Upper lobe of left lung (tissue), 6 donors: ENCODE results near the gene AAK1. TPM values are rescaled to one million over a fixed set of nuclear protein-coding genes. Genes with fewer than 3 reads are reported as not detected.

Experiments used
- ATAC-seq, 2 donors: fragments of 200-7000 bp; cut with Tn5 transposase; one replicate each; pipeline ENCODE4 v1.9.1; 2022; ENCODE audit warnings: mild to moderate bottlenecking in 2 of 2, moderate library complexity in 2 of 2; ENCODE audit not compliant: low FRiP score in 2 of 2
- DNase-seq, 2 donors: peaks; one replicate each; pipeline ENCODE4 v3.0.0-alpha.2; 2019 to 2020
- H3K27ac ChIP-seq, 4 donors: fragments of 200-600 bp; sonication (generic); one replicate each; pipeline ENCODE4 v1.5.1; 2016 to 2019
- H3K27me3 ChIP-seq, 4 donors: fragments of 200-600 bp; sonication (generic); one replicate each; pipeline ENCODE4 v1.5.1; 2017 to 2019
- H3K36me3 ChIP-seq, 4 donors: fragments of 200-600 bp; sonication (generic); one replicate each; pipeline ENCODE4 v1.5.1; 2016 to 2019
- H3K4me1 ChIP-seq, 4 donors: fragments of 200-600 bp; sonication (generic); one replicate each; pipeline ENCODE4 v1.5.1; 2018 to 2019
- H3K4me3 ChIP-seq, 4 donors: fragments of 200-600 bp; sonication (generic); one replicate each; pipeline ENCODE4 v1.5.1; 2017 to 2019; ENCODE audit warnings: mild to moderate bottlenecking in 2 of 4, moderate library complexity in 1 of 4
- H3K9me3 ChIP-seq, 4 donors: fragments of 200-600 bp; sonication (generic); one replicate each; pipeline ENCODE4 v1.5.1; 2018 to 2019
- EP300 ChIP-seq, 4 donors: sonication (generic); formaldehyde crosslinking; IDR thresholded peaks; one replicate each; pipeline ENCODE4 v1.5.1; 2017; ENCODE audit warnings: antibody characterized with exemption in 4 of 4, control low read depth in 2 of 4
- POLR2A ChIP-seq, 4 donors: fragments of 450-650 bp; IDR thresholded peaks; one replicate each; pipeline ENCODE4 v1.5.1; 2016 to 2017; ENCODE audit warnings: antibody characterized with exemption in 4 of 4, mild to moderate bottlenecking in 2 of 4
- POLR2AphosphoS5 ChIP-seq, 2 donors: sonication (generic); formaldehyde crosslinking; IDR thresholded peaks; one replicate each; pipeline ENCODE4 v1.5.1; 2017; ENCODE audit warnings: antibody characterized with exemption in 2 of 2
- WGBS, 2 donors: methylation state at CpG; one replicate each; pipeline ENCODE4 v1.1.5; 2017 to 2018; 5-methylcytosine and 5-hydroxymethylcytosine counted together
- total RNA-seq, 6 donors: library from RNA; depleted of rRNA in 4 of 6; stranded (reverse); fragments of >200 nt in 4 of 6; gene quantifications; one replicate each; pipeline versions ENCODE4 v1.1.0 to v1.2.1, GENCODE V29; 2016 to 2021
- TF ChIP-seq, protein P1 (sequence below), 6 experiments: fragments of 450-650 bp in 4 of 6; fragments of 200-600 bp in 2 of 6; sonication (generic) in 2 of 6; IDR thresholded peaks; one replicate each; pipeline ENCODE4 v1.5.1; 2016 to 2019; ENCODE audit warnings: antibody characterized with exemption in 6 of 6
- donor health status: DM: no; HTN: no; CAD: no; lungs with moderate emphysema.
- donor health status: DM: no; HTN: yes; CAD: no; lungs with severe emphysema.

The AAK1 gene
- total RNA-seq, 6 donors from 2014 or later = 45.1 to 105 (median 58.8) TPM

DNA sequence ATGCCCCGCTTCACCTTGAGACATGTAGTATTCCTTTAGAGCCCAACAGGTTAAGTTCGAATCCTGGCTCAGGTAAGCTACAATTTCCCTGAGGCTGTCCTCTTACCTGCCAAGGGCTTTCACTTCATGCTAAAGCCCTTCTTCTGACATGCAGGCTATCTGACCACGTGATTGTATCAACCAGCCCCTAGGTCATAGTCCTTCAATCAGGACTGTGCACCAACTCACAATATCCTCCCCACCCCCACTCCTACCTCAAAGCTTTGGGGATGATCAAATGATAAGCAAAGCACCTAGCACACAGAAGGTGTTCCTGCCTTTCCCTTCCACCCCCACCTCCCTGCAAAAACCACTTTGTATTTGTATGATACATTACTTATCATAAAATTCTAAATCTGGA lies 78.9 kb downstream of the AAK1 start:
- Histone ChIP-seq H3K27ac (no peak overlapping the region), H3K36me3 (no peaks in the 10 kb centered on the region), H3K4me3 (no peak overlapping the region), H3K27me3 (no peaks in the 10 kb centered on the region), H3K9me3 (no peaks in the 10 kb centered on the region), H3K4me1 (peaks cover 5 to 28% (median 11%) of the 10 kb centered on the region in 4 donors)
- TF ChIP-seq EP300 (IDR thresholded peaks at IDR 0.05) (no peak), POLR2A (IDR thresholded peaks at IDR 0.05) (no peak), POLR2AphosphoS5 (IDR thresholded peaks at IDR 0.05) (no peak)
- TF ChIP-seq, protein P1, sequence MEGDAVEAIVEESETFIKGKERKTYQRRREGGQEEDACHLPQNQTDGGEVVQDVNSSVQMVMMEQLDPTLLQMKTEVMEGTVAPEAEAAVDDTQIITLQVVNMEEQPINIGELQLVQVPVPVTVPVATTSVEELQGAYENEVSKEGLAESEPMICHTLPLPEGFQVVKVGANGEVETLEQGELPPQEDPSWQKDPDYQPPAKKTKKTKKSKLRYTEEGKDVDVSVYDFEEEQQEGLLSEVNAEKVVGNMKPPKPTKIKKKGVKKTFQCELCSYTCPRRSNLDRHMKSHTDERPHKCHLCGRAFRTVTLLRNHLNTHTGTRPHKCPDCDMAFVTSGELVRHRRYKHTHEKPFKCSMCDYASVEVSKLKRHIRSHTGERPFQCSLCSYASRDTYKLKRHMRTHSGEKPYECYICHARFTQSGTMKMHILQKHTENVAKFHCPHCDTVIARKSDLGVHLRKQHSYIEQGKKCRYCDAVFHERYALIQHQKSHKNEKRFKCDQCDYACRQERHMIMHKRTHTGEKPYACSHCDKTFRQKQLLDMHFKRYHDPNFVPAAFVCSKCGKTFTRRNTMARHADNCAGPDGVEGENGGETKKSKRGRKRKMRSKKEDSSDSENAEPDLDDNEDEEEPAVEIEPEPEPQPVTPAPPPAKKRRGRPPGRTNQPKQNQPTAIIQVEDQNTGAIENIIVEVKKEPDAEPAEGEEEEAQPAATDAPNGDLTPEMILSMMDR (IDR thresholded peaks at IDR 0.05) = no peak
- DNase-seq = no peak
- WGBS, 2 donors = 69 to 90% methylated on average over 3 of the region's 3 CpGs
- ATAC-seq = no peak

DNA sequence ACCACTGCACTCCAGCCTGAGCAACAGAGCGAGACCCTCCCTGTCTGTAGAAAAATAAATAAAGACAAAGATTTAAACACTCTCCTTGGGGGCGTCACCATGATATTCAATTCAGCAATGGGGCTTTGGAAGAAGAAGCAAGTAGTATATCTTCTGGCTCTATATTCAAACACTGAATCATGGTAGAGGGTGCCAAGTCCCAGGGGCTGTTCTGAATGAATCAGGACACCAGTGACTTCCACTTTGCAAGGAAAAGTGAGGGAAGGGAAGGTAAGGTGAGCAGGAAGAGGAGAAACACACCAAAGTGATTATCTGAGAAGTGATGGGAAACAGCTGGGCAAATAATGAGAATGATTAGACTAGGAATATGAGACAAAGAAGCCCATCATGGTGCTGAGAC lies 80.5 kb downstream of the AAK1 start:
- Histone ChIP-seq H3K4me1 (peaks cover 5 to 31% (median 12%) of the 10 kb centered on the region in 4 donors), H3K4me3 (no peak overlapping the region), H3K27me3 (no peaks in the 10 kb centered on the region), H3K36me3 (no peaks in the 10 kb centered on the region), H3K27ac (no peak overlapping the region), H3K9me3 (no peaks in the 10 kb centered on the region)
- WGBS, 2 donors = 89 to 95% methylated on average over 2 of the region's 2 CpGs
- ATAC-seq = no peak
- no peak for DNase-seq
- no peak for TF ChIP-seq POLR2A (IDR thresholded peaks at IDR 0.05)

DNA sequence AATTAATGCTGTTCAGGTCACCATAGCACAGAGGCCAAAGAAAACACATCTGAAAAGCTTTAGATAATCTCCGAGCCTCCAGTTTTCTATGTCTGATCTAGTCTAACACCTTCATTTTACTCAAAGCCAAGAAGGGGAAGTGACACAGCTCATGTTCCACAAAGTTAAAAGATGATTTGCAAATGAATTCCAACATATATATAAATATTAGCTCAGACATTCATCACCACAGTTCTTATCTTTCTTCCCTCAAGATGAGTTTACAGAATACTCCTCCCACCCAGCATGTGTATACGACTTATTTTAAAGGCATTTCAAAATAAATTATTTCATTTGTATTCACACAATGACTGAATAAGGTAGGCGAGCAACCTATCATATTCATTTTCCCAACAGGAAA lies 82.4 kb downstream of the AAK1 start:
- Histone ChIP-seq H3K4me3 (no peak overlapping the region), H3K27ac (no peak overlapping the region), H3K9me3 (no peaks in the 10 kb centered on the region), H3K27me3 (no peaks in the 10 kb centered on the region), H3K36me3 (peaks cover 0 to 3% (median 0%) of the 10 kb centered on the region in 4 donors), H3K4me1 (peaks cover 4 to 21% (median 11%) of the 10 kb centered on the region in 4 donors)
- WGBS, 2 donors = 49 to 52% methylated on average over 3 of the region's 3 CpGs
- no peak for DNase-seq
- no peak for ATAC-seq
- TF ChIP-seq POLR2A (IDR thresholded peaks at IDR 0.05) = no peak
- TF ChIP-seq EP300 (IDR thresholded peaks at IDR 0.05) = no peak
- no peak for TF ChIP-seq POLR2AphosphoS5 (IDR thresholded peaks at IDR 0.05)
- TF ChIP-seq, protein P1 (IDR thresholded peaks at IDR 0.05) = no peak

DNA sequence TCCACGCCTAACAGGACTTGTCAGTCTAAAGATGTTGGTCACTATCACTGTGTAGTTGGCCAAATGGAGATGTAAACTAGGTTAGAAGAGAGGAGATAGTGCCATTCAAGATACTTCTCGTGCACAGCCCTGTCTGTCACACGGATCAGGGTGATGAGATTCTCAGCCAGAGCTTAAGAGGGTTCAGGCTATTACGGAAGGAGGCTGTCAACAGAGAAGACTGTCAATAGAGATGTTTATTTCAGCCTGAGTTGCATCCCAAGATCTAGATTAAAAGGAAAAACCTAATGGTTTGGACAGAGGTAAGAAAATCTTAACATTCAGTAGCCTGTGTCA lies 83.4 kb downstream of the AAK1 start:
- H3K4me1 ChIP-seq = peaks cover 8 to 21% (median 14%) of the 10 kb centered on the region in 4 donors
- no peak overlapping the region for H3K4me3 ChIP-seq
- ATAC-seq (no peak), DNase-seq (no peak)
- TF ChIP-seq, protein P1 (IDR thresholded peaks at IDR 0.05) = no peak
- no peak for TF ChIP-seq POLR2AphosphoS5 (IDR thresholded peaks at IDR 0.05)
- no peak for TF ChIP-seq POLR2A (IDR thresholded peaks at IDR 0.05)
- no peak for TF ChIP-seq EP300 (IDR thresholded peaks at IDR 0.05)
- WGBS, 2 donors = 82 to 90% methylated on average over 4 of the region's 4 CpGs
- no peak overlapping the region for H3K27ac ChIP-seq
- H3K9me3 ChIP-seq = no peaks in the 10 kb centered on the region
- peaks cover 0 to 3% (median 0%) of the 10 kb centered on the region in 4 donors for H3K36me3 ChIP-seq
- no peaks in the 10 kb centered on the region for H3K27me3 ChIP-seq

DNA sequence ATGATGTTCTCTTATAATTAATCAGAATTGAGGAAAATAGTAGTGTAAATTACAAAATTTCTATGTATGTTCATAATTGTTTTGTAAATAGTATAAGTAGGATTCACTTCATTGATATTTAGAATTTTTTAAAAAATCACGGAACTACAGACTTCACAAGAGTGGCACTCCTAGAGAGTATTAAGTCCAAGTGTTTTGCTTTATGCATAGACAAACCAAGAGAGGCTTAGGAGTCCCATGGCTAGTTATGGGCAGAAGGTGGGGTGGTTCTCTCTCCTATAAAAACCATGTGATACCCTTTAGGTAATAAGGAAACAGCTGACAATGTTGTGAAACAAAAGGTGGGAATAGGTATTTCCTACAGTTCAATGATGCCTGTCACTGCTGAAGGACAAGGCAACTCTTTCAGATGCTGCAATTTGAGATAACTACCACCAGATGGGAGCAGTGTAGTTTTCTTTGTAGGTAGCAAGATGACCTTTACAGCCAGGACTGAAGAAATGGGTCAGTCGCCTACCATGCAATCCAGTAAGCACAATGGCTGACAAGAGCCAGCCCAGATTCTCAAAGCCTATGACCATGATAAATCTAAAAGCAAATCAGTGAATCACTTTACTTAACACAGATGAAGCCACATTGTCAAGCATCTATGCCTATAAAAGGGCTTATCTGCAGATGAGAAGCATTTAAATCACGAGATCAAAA lies 83.9 kb downstream of the AAK1 start:
- peak; percentile 82 for ATAC-seq
- no peaks in the 10 kb centered on the region for H3K27me3 ChIP-seq
- no peak overlapping the region for H3K27ac ChIP-seq
- TF ChIP-seq, protein P1 (IDR thresholded peaks at IDR 0.05) = peak; percentile 55 to 88 (median 74)
- TF ChIP-seq POLR2AphosphoS5 (IDR thresholded peaks at IDR 0.05) (no peak), POLR2A (IDR thresholded peaks at IDR 0.05) (no peak), EP300 (IDR thresholded peaks at IDR 0.05) (no peak)
- WGBS, 2 donors = 68 to 69% methylated on average over 3 of the region's 3 CpGs
- peak in 1 of 2 donors; percentile 32 for DNase-seq
- peaks cover 0 to 3% (median 0%) of the 10 kb centered on the region in 4 donors for H3K36me3 ChIP-seq
- H3K9me3 ChIP-seq = no peaks in the 10 kb centered on the region
- peaks cover 14 to 21% (median 16%) of the 10 kb centered on the region in 4 donors for H3K4me1 ChIP-seq
- no peak overlapping the region for H3K4me3 ChIP-seq
